ENCODE data around the gene ITM2B.

- TF ChIP-seq CTCF (IDR thresholded peaks at IDR 0.05; ENCODE audit: insufficient read depth, low read length, poor library complexity, severe bottlenecking) (no peak), EZH2phosphoT487 (conservative IDR thresholded peaks at IDR 0.05; ENCODE audit: low read length) (no peak)
Observed at GRCh38 chr13:48294653-48295052, 61.6 kb downstream of the ITM2B start.

Measured in SU-DHL-6 (cell line).